H1 (cell line): ENCODE data around the gene USH1C.

ENCODE experiments used
- BCL11A ChIP-seq, 2 experiments: IDR thresholded peaks; one replicate each; pipeline ENCODE4 v1.6.1; 2011; ENCODE audit warnings: low read depth in 2 of 2, low read length in 2 of 2, mild to moderate bottlenecking in 2 of 2
- CREB1 ChIP-seq: IDR thresholded peaks from 2 replicates; pipeline ENCODE4 v1.6.1; 2012; ENCODE audit warnings: inconsistent platforms
- EP300 ChIP-seq, 2 experiments: IDR thresholded peaks; 1 replicate in 1 of 2; 2 replicates in 1 of 2; pipeline ENCODE4 v1.6.1; 2011 to 2012; ENCODE audit warnings: low read depth in 2 of 2, low read length in 2 of 2, mild to moderate bottlenecking in 2 of 2, borderline replicate concordance in 1 of 2, inconsistent platforms in 1 of 2, moderate library complexity in 1 of 2
- GABPA ChIP-seq: IDR thresholded peaks from 2 replicates; pipeline ENCODE4 v1.6.1; 2011; ENCODE audit warnings: mild to moderate bottlenecking, low read length, moderate library complexity, borderline replicate concordance; ENCODE audit not compliant: insufficient read depth
- JUN ChIP-seq: IDR thresholded peaks from 2 replicates; pipeline ENCODE4 v1.6.1; 2011; ENCODE audit warnings: low read depth, mild to moderate bottlenecking, improper control_type of control experiment, low read length
- KDM5A ChIP-seq: fragments of 200-600 bp; IDR thresholded peaks from 2 replicates; pipeline ENCODE4 v1.7.1; 2012; ENCODE audit warnings: mild to moderate bottlenecking, low read length, inconsistent platforms, mixed read lengths
- MAX ChIP-seq: IDR thresholded peaks from 2 replicates; pipeline ENCODE4 v1.6.1; 2012; ENCODE audit warnings: inconsistent platforms
- NANOG ChIP-seq: IDR thresholded peaks from 2 replicates; pipeline ENCODE4 v1.6.1; 2011; ENCODE audit warnings: low read length, low read depth, mild to moderate bottlenecking, inconsistent platforms; ENCODE audit not compliant: insufficient read depth, poor library complexity, severe bottlenecking
- RXRA ChIP-seq: IDR thresholded peaks from 2 replicates; pipeline ENCODE4 v1.6.1; 2011; ENCODE audit warnings: low read depth, mild to moderate bottlenecking, low read length, moderate library complexity; ENCODE audit not compliant: insufficient read depth
- SP1 ChIP-seq: IDR thresholded peaks from 2 replicates; pipeline ENCODE4 v1.6.1; 2011; ENCODE audit warnings: low read depth, low read length
- ZNF274 ChIP-seq: IDR thresholded peaks from 2 replicates; pipeline ENCODE4 v1.7.0; 2012; ENCODE audit warnings: low read length, borderline replicate concordance; ENCODE audit errors: extremely low read depth
- TF ChIP-seq, protein P1 (sequence below), 3 experiments: IDR thresholded peaks; 1 replicate in 2 of 3; 2 replicates in 1 of 3; pipeline versions ENCODE4 v1.5.1 to v1.6.1; 2011; ENCODE audit warnings: low read length in 3 of 3, mild to moderate bottlenecking in 3 of 3, inconsistent platforms in 2 of 3, low read depth in 1 of 3, moderate library complexity in 1 of 3; ENCODE audit not compliant: insufficient read depth in 1 of 3; ENCODE audit errors: control extremely low read depth in 1 of 3

DNA sequence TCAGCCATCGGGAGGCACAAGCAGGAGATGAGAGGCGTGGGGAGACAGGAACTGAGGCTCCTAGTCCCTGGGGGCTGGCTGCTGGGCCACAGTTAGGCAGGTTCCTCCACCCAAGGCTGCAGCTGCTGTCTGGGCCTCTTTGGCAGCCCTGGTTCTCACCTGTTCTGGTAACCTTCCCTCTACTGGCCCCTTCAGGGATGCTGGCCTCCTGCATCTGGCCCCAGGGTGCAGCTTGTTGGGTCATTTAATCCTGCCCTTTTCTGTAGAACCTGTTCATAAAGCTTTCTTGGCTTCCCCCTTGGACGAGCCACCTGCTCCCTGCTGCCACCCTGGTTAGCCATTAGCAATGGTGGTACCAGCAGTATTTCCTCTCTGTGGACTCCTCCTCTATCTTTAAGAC is 5.5 kb downstream of the USH1C start:
- no peak for TF ChIP-seq KDM5A
- TF ChIP-seq, protein P1, sequence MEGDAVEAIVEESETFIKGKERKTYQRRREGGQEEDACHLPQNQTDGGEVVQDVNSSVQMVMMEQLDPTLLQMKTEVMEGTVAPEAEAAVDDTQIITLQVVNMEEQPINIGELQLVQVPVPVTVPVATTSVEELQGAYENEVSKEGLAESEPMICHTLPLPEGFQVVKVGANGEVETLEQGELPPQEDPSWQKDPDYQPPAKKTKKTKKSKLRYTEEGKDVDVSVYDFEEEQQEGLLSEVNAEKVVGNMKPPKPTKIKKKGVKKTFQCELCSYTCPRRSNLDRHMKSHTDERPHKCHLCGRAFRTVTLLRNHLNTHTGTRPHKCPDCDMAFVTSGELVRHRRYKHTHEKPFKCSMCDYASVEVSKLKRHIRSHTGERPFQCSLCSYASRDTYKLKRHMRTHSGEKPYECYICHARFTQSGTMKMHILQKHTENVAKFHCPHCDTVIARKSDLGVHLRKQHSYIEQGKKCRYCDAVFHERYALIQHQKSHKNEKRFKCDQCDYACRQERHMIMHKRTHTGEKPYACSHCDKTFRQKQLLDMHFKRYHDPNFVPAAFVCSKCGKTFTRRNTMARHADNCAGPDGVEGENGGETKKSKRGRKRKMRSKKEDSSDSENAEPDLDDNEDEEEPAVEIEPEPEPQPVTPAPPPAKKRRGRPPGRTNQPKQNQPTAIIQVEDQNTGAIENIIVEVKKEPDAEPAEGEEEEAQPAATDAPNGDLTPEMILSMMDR (IDR thresholded peaks at IDR 0.05; ENCODE audit: control extremely low read depth in 1 of 3, insufficient read depth in 1 of 3, low read depth in 1 of 3, low read length in 3 of 3): peak in 1 of 3 experiments; percentile 20; a peak in 2 of 4 replicates
- TF ChIP-seq EP300 (IDR thresholded peaks at IDR 0.05; ENCODE audit: borderline replicate concordance in 1 of 2, low read depth in 2 of 2, low read length in 2 of 2): no peak
- TF ChIP-seq JUN: no peak
- TF ChIP-seq SP1: no peak
- no peak for TF ChIP-seq BCL11A (IDR thresholded peaks at IDR 0.05; ENCODE audit: low read depth in 2 of 2, low read length in 2 of 2)
- no peak for TF ChIP-seq RXRA
- no peak for TF ChIP-seq CREB1
- no peak for TF ChIP-seq ZNF274
- TF ChIP-seq MAX: no peak
- TF ChIP-seq NANOG: no peak
- TF ChIP-seq GABPA: no peak
